ENCODE measurements around the gene ASCC2.

ASCC2 gene

GRCh38 chr22:29790061-29790460 is 48.0 kb downstream of the ASCC2 start:
- DNase-seq (ENCODE audit: low read depth, low spot score) = no peak
- H3K27ac ChIP-seq = no peak overlapping the region

- H3K27ac ChIP-seq = no peak overlapping the region
- DNase-seq (ENCODE audit: low read depth, low spot score) = no peak
Observed at GRCh38 chr22:29788339-29789279, 49.5 kb downstream of the ASCC2 start.

DNA sequence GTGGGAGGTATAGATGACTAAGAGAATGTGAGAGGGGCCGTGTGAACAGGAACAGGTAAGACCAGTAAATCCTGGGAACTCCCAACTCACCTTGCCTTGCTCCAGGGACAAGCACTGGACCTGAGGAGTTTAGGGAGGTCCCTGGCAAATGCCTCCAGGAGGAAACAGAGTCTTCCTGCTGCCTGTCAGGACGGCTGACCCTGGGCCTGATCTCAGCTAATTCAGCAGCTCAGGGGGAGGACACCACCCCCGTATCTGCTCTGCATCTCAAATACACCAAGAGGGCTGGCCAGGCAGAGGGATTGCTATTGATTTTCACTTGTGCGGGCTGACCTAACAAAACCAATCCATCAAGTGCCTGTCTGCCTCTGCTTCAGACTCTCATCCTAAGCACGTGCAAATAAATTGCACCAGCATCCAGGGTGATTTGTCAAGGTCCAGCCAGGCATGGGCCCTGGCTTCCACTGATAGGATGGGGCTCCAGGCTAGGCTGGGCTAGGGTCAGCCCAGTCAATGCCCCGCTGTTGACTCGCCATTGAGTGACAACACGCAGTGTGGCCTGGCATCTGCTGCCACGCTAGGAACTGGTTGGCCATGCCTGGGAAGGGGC is 50.6 kb downstream of the ASCC2 start:
- DNase-seq (ENCODE audit: low read depth, low spot score) = no peak

GRCh38 chr22:29786031-29786430 is 52.0 kb downstream of the ASCC2 start:
- no peak overlapping the region for H3K27ac ChIP-seq
- no peak for DNase-seq (ENCODE audit: low read depth, low spot score)

More for the DNA sequence above, 50.6 kb downstream of the ASCC2 start:
- H3K27ac ChIP-seq = no peak overlapping the region

- no peak overlapping the region for H3K27ac ChIP-seq
- DNase-seq (ENCODE audit: low read depth, low spot score) = no peak
Observed at GRCh38 chr22:29784451-29785361, 53.4 kb downstream of the ASCC2 start.

DNA sequence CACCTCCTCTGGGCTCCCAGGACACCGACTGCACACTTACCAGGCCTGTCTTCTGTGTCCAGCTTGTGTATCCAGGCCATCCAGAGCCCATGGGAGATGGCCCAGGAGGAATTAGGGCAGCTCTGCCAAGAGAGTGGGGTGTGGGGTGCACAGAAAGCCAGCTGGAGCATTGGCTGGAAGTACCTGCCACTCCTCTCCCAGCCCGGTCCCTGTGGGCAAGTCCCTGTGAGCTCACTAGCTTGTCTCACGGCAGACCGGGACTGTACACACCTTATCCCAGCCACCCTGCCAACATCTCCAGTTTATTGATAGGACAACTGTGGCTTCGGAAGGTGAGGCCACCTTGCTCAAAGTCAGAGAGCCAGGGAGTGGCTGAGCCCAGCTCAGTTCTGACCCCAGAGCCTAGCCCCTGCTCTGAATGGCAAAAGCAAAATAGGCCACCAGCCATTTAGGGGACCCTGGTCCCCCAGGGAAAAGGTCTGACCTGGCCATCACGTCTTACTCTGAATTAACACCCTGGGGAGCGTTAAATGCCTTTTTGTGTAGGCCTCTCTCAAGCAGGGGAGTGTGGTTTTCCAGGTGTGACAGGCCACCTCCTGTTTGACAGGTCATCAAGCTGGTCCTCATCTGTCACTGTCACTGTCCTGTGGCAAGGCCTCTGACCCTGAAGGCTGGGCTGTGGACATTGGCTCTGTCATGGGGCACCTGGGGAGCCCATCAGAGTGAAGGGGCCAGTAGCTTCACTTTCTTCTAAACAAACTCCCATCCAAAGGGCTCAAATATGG is 55.8 kb downstream of the ASCC2 start:
- no peak for DNase-seq (ENCODE audit: low read depth, low spot score)
- H3K27ac ChIP-seq = peak overlapping the region; percentile 69

DNA sequence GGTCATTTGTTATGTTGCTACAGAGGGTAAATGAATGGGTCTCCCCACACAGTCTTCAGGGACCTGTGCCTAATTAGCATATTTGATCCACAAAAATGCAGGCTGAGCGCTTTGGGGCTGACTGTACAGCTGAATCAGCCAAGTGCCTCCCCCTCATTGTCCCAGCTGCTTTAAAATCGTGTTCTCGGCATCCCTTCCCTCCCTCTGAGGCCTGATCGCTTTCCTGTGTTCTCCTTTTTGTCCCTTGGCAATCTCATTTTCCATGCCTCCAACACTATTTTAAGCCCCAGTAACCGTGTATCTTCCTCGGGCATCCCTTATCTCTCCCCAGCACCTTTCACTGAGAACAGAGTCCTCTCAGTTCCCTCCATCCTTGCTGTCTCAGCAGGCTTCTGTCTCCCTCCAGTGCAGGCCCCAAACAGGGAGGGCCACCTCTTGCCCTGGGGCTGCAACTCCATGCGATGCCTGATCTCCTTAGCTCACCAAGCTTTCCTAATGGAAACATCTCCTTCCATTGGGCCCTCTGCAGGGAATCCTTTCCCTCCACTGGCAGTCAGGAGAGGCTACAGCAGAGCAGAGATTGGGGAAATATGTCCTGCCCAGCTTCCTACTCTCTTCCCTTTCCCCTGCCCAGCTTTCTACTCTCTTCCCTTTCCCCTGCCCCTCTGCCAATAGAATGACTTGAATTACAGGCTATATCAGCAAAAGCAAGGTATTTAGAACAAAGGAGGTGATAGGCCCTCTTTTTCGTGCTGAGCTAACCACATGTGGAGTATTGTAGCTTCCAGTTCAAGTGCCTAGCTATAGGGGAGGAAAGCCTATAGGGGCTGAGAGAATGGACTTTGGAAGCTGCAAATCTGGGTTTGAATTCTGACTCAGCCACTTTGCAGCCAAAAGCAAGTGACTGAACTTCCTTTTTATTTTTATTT is 57.1 kb downstream of the ASCC2 start:
- no peak for DNase-seq (ENCODE audit: low read depth, low spot score)
- peak overlapping the region; percentile 69 for H3K27ac ChIP-seq

GRCh38 chr22:29780220-29780619 is 57.9 kb downstream of the ASCC2 start:
- no peak for DNase-seq (ENCODE audit: low read depth, low spot score)
- peak overlapping the region; percentile 69 for H3K27ac ChIP-seq

GRCh38 chr22:29773233-29773632 is 64.8 kb downstream of the ASCC2 start:
- no peak for DNase-seq (ENCODE audit: low read depth, low spot score)
- H3K27ac ChIP-seq = peak overlapping the region; percentile 68

GRCh38 chr22:29772170-29772641 is 65.9 kb downstream of the ASCC2 start:
- H3K27ac ChIP-seq = peak overlapping the region; percentile 68
- DNase-seq (ENCODE audit: low read depth, low spot score) = no peak

DNA sequence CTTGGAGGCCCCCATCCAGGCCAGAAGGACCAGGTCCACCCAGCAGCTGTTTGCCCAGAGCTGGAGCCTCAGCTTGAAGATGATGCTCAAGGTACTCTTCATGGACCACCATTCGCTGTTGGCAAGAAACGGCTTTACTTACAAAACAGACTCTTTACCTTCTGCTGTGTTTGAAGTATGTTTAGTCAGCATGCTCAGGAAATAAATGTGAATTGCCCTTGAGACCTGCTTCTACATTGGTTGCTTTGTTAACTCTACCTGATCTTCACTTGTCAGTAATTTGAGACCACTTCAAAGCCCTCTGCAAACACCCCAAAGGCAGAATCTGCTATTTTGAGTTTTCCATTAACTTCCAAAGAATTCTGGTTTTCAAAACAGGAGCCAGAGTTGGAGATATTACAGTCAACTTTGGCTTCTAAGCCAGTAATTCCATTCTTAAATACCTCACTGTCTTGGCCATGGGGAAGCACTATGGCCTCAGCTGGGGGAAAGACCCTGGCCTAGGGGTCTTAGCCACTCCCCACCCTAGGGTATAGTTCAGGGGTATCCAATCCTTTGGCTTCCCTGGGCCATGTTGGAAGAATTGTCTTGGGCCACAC is 68.3 kb downstream of the ASCC2 start:
- DNase-seq (ENCODE audit: low read depth, low spot score) = no peak
- H3K27ac ChIP-seq = no peak overlapping the region

DNA sequence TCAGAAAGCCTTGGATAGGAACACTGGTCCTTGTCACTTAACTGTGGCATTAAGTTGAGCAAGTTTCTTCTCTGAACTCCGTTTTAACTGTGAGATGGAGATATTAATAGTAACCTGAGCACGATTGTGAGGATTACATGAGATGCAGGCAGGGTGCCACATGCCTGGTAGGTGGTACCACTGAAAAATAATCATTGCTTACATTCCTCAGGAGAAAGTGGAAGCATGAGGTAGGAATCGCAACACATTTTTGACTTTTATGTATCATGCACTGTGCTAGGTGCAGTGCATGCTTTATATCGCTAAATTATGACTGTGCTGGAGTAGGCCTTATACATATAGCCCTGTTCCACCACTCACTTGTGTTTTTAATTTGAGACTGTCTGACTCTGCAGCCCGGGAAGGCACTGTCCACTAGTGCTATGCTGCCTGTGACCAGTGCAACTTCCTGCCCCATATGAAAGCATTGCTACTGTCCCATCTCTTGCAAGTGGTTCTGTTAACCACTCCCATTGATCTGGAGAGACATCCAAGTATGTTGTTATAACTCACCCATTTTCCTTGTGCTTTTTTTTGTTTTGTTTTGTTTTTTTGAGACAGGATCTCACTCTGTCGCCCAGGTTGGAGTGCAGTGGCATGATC is 69.9 kb downstream of the ASCC2 start:
- no peak for DNase-seq (ENCODE audit: low read depth, low spot score)
- H3K27ac ChIP-seq = peak overlapping the region; percentile 77

GRCh38 chr22:29767171-29768051 is 70.7 kb downstream of the ASCC2 start, which contains the start of gene UQCR10:
Gene UQCR10 (plus strand): TSS chr22:29767369. CDS start chr22:29767399, 30 bp downstream.
- DNase-seq (ENCODE audit: low read depth, low spot score) = no peak

GRCh38 chr22:29766632-29767170 is 71.4 kb downstream of the ASCC2 start, which contains the start of gene ZMAT5:
Gene ZMAT5 (minus strand): TSS chr22:29767007. CDS start chr22:29748544, 18,463 bp downstream.
- H3K27ac ChIP-seq = peak within 1 kb of the TSS; percentile 77
- peak; percentile 92 for DNase-seq (ENCODE audit: low read depth, low spot score)

More at GRCh38 chr22:29767171-29768051, 70.7 kb downstream of the ASCC2 start, which contains the start of gene UQCR10:
- peak within 1 kb of the TSS; percentile 77 for H3K27ac ChIP-seq

- DNase-seq (ENCODE audit: low read depth, low spot score) = no peak
Observed at GRCh38 chr22:29765905-29766631, 72.0 kb downstream of the ASCC2 start.

More at GRCh38 chr22:29765905-29766631, 72.0 kb downstream of the ASCC2 start:
- peak overlapping the region; percentile 77 for H3K27ac ChIP-seq
